Stimulated activated naive CD8-positive, alpha-beta T cell treated with anti-CD3 and anti-CD28 coated beads, Interleukin-15, amount 100 ng/mL, for 72 hours (primary cell): ENCODE results near the gene PHPT1.
"Not testable (repeated sequence)": the region's sequence is repeated elsewhere in the genome, so short reads cannot be mapped to it uniquely, and the experiment has no call there.

ENCODE experiments used
- ATAC-seq: fragments of 150-1000 bp; cut with Tn5 transposase; 2 replicates; pipeline ENCODE4 v1.10.0; 2021; ENCODE audit warnings: mild to moderate bottlenecking, moderate library complexity
- DNase-seq, 2 donors: peaks; one replicate each; pipeline ENCODE4 v3.0.0; 2021 to 2022
- H3K27ac Mint-ChIP-seq, 2 donors: one replicate each; pipeline ENCODE4 v1.8.0; 2022; ENCODE audit warnings: mild to moderate bottlenecking in 2 of 2, mixed read lengths in 2 of 2, moderate library complexity in 2 of 2
- H3K27me3 Mint-ChIP-seq: one replicate; pipeline ENCODE4 v1.8.0; 2022; ENCODE audit warnings: mixed read lengths
- H3K4me1 Mint-ChIP-seq: one replicate; pipeline ENCODE4 v1.8.0; 2022; ENCODE audit warnings: mild to moderate bottlenecking, mixed read lengths
- H3K4me3 Mint-ChIP-seq, 2 donors: one replicate each; pipeline ENCODE4 v1.8.0; 2022; ENCODE audit warnings: mild to moderate bottlenecking in 2 of 2, mixed read lengths in 2 of 2, moderate library complexity in 1 of 2
- H3K9me3 Mint-ChIP-seq, 2 donors: one replicate each; pipeline ENCODE4 v1.8.0; 2022; ENCODE audit warnings: mixed read lengths in 2 of 2

PHPT1 gene

GRCh38 chr9:136829981-136830885 is 19.0 kb upstream of the PHPT1 start:
- no peaks in the 10 kb centered on the region for H3K27me3 Mint-ChIP-seq
- DNase-seq (no peak), ATAC-seq (no peak)
- no peak overlapping the region for H3K27ac Mint-ChIP-seq
- no peaks in the 10 kb centered on the region for H3K4me1 Mint-ChIP-seq
- H3K4me3 Mint-ChIP-seq, result no peak overlapping the region
- no peaks in the 10 kb centered on the region for H3K9me3 Mint-ChIP-seq

GRCh38 chr9:136831002-136831719 is 18.0 kb upstream of the PHPT1 start:
- H3K27me3 Mint-ChIP-seq, result no peaks in the 10 kb centered on the region
- no peaks in the 10 kb centered on the region for H3K4me1 Mint-ChIP-seq
- DNase-seq (no peak), ATAC-seq (no peak)
- H3K27ac Mint-ChIP-seq, result no peak overlapping the region
- no peaks in the 10 kb centered on the region for H3K9me3 Mint-ChIP-seq
- no peak overlapping the region for H3K4me3 Mint-ChIP-seq

- ATAC-seq (no peak), DNase-seq (no peak)
- Mint-ChIP-seq H3K4me1 (no peaks in the 10 kb centered on the region), H3K27ac (no peak overlapping the region), H3K4me3 (no peak overlapping the region), H3K9me3 (no peaks in the 10 kb centered on the region), H3K27me3 (no peaks in the 10 kb centered on the region)
These were observed 17.5 kb upstream of the PHPT1 start for GRCh38 chr9:136831720-136832104.

GRCh38 chr9:136832581-136832980 is 16.6 kb upstream of the PHPT1 start:
- Mint-ChIP-seq H3K4me1 (no peaks in the 10 kb centered on the region), H3K27me3 (no peaks in the 10 kb centered on the region), H3K9me3 (no peaks in the 10 kb centered on the region), H3K27ac (no peak overlapping the region), H3K4me3 (no peak overlapping the region)
- ATAC-seq (no peak), DNase-seq (no peak)

- DNase-seq, H3K4me3 Mint-ChIP-seq, H3K27ac Mint-ChIP-seq, H3K9me3 Mint-ChIP-seq, H3K4me1 Mint-ChIP-seq, ATAC-seq, H3K27me3 Mint-ChIP-seq: not testable (repeated sequence)
These were observed 15.7 kb upstream of the PHPT1 start for GRCh38 chr9:136833381-136834048.

GRCh38 chr9:136835162-136835931 is 13.9 kb upstream of the PHPT1 start:
- no peaks in the 10 kb centered on the region for H3K4me1 Mint-ChIP-seq
- no peaks in the 10 kb centered on the region for H3K27me3 Mint-ChIP-seq
- H3K9me3 Mint-ChIP-seq, result no peaks in the 10 kb centered on the region
- no peak overlapping the region for H3K4me3 Mint-ChIP-seq
- no peak for DNase-seq
- no peak for ATAC-seq
- peak overlapping the region in 1 of 2 donors; percentile 48 for H3K27ac Mint-ChIP-seq

GRCh38 chr9:136835932-136836904 is 13.0 kb upstream of the PHPT1 start:
- peaks cover 7% of the 10 kb centered on the region for H3K4me1 Mint-ChIP-seq
- H3K9me3 Mint-ChIP-seq, result no peaks in the 10 kb centered on the region
- no peaks in the 10 kb centered on the region for H3K27me3 Mint-ChIP-seq
- peak overlapping the region in 1 of 2 donors; percentile 67 for H3K27ac Mint-ChIP-seq
- DNase-seq (no peak), ATAC-seq (no peak)
- H3K4me3 Mint-ChIP-seq, result no peak overlapping the region

- H3K4me1 Mint-ChIP-seq, result peaks cover 18% of the 10 kb centered on the region
- H3K27me3 Mint-ChIP-seq, result no peaks in the 10 kb centered on the region
- DNase-seq (no peak), ATAC-seq (no peak)
- H3K9me3 Mint-ChIP-seq, result no peaks in the 10 kb centered on the region
- H3K27ac Mint-ChIP-seq, result no peak overlapping the region
- no peak overlapping the region for H3K4me3 Mint-ChIP-seq
These were observed 11.9 kb upstream of the PHPT1 start for GRCh38 chr9:136837146-136837855.

- peaks cover 21% of the 10 kb centered on the region for H3K4me1 Mint-ChIP-seq
- not testable (repeated sequence) for H3K4me3 Mint-ChIP-seq, ATAC-seq, H3K9me3 Mint-ChIP-seq, DNase-seq, H3K27me3 Mint-ChIP-seq
- H3K27ac Mint-ChIP-seq, result peak overlapping the region in 1 of 2 donors; percentile 42
These were observed 11.3 kb upstream of the PHPT1 start for GRCh38 chr9:136837856-136838277.

- Mint-ChIP-seq H3K4me3 (no peak overlapping the region), H3K9me3 (no peaks in the 10 kb centered on the region), H3K4me1 (peaks cover 26% of the 10 kb centered on the region), H3K27ac (peak overlapping the region in 1 of 2 donors; percentile 63), H3K27me3 (peaks cover 3% of the 10 kb centered on the region)
- no peak for DNase-seq
- no peak for ATAC-seq
These were observed 10.6 kb upstream of the PHPT1 start for GRCh38 chr9:136838314-136839228.

GRCh38 chr9:136839229-136840139 is 9.7 kb upstream of the PHPT1 start:
- no peaks in the 10 kb centered on the region for H3K9me3 Mint-ChIP-seq
- peaks cover 9% of the 10 kb centered on the region for H3K27me3 Mint-ChIP-seq
- peak overlapping the region in 1 of 2 donors; percentile 34 for H3K27ac Mint-ChIP-seq
- H3K4me3 Mint-ChIP-seq, result no peak overlapping the region
- no peak for ATAC-seq
- no peak for DNase-seq
- peaks cover 32% of the 10 kb centered on the region for H3K4me1 Mint-ChIP-seq
